GM12891 (cell line): ENCODE data around the gene PCDH9.

Experiments
- DNase-seq: peaks from one replicate; pipeline ENCODE4 v3.0.0; 2011; ENCODE audit warnings: low spot score; ENCODE audit not compliant: insufficient read length
- FAIRE-seq: peaks from 2 replicates; lab custom pipeline; 2011; peaks lifted over from hg19 to GRCh38; lab: Jason Lieb, UNC
- PAX5 ChIP-seq: IDR thresholded peaks from 2 replicates; pipeline ENCODE4 v1.6.1; 2011; ENCODE audit warnings: low read length, moderate library complexity, mild to moderate bottlenecking; ENCODE audit not compliant: insufficient read depth, severe bottlenecking
- POLR2A ChIP-seq: IDR thresholded peaks from 2 replicates; pipeline ENCODE4 v1.6.1; 2011; ENCODE audit warnings: low read depth, low read length, control low read depth
- POLR2AphosphoS5 ChIP-seq: IDR thresholded peaks from 2 replicates; pipeline ENCODE4 v1.6.1; 2011; ENCODE audit warnings: low read depth, low read length, control low read depth
- POU2F2 ChIP-seq: IDR thresholded peaks from 2 replicates; pipeline ENCODE4 v1.6.1; 2011; ENCODE audit warnings: low read depth, mild to moderate bottlenecking, control low read depth, low read length, moderate library complexity
- SPI1 ChIP-seq: IDR thresholded peaks from 2 replicates; pipeline ENCODE4 v1.6.1; 2011; ENCODE audit warnings: low read depth, low read length, control low read depth
- TAF1 ChIP-seq: IDR thresholded peaks from 2 replicates; pipeline ENCODE4 v1.6.1; 2011; ENCODE audit warnings: low read depth, low read length, control low read depth

PCDH9 gene

GRCh38 chr13:66578305-66578704 is 651.8 kb downstream of the PCDH9 start:
- DNase-seq: no peak
- TF ChIP-seq POLR2A: no peak
- no peak for TF ChIP-seq TAF1
- no peak for TF ChIP-seq SPI1
- TF ChIP-seq PAX5: no peak
- TF ChIP-seq POLR2AphosphoS5: no peak
- TF ChIP-seq POU2F2: no peak
- FAIRE-seq: no peak

GRCh38 chr13:66577358-66577757 is 652.8 kb downstream of the PCDH9 start:
- no peak for DNase-seq
- FAIRE-seq: no peak
- TF ChIP-seq SPI1 (no peak), TAF1 (no peak), PAX5 (no peak), POU2F2 (no peak), POLR2AphosphoS5 (no peak), POLR2A (no peak)

GRCh38 chr13:66576381-66576780 is 653.8 kb downstream of the PCDH9 start:
- DNase-seq: no peak
- FAIRE-seq: no peak
- TF ChIP-seq POLR2AphosphoS5 (no peak), POLR2A (no peak)

- FAIRE-seq: no peak
- no peak for DNase-seq
- TF ChIP-seq TAF1 (no peak), POLR2A (no peak), SPI1 (no peak), POU2F2 (no peak), PAX5 (no peak), POLR2AphosphoS5 (no peak)
These were observed 655.5 kb downstream of the PCDH9 start for GRCh38 chr13:66574606-66575005.

GRCh38 chr13:66567899-66568612 is 662.1 kb downstream of the PCDH9 start:
- FAIRE-seq: no peak
- TF ChIP-seq POLR2AphosphoS5 (no peak), TAF1 (no peak), POU2F2 (no peak), POLR2A (no peak), PAX5 (no peak), SPI1 (no peak)
- no peak for DNase-seq

GRCh38 chr13:66565279-66565678 is 664.9 kb downstream of the PCDH9 start:
- FAIRE-seq: no peak
- DNase-seq: no peak
- no peak for TF ChIP-seq SPI1

- DNase-seq (no peak), FAIRE-seq (no peak)
- TF ChIP-seq SPI1 (no peak), PAX5 (no peak), POLR2A (no peak)
These were observed 667.1 kb downstream of the PCDH9 start for GRCh38 chr13:66563076-66563475.

- TF ChIP-seq POU2F2 (no peak), PAX5 (no peak)
- no peak for DNase-seq
- no peak for FAIRE-seq
These were observed 668.1 kb downstream of the PCDH9 start for GRCh38 chr13:66562054-66562453.

- FAIRE-seq (no peak), DNase-seq (no peak)
- TF ChIP-seq PAX5 (no peak), POU2F2 (no peak), POLR2AphosphoS5 (no peak), SPI1 (no peak), POLR2A (no peak), TAF1 (no peak)
These were observed 669.1 kb downstream of the PCDH9 start for GRCh38 chr13:66560991-66561390.

GRCh38 chr13:66560189-66560588 is 669.9 kb downstream of the PCDH9 start:
- no peak for TF ChIP-seq SPI1
- no peak for TF ChIP-seq PAX5
- TF ChIP-seq POLR2A: no peak
- no peak for TF ChIP-seq POU2F2
- no peak for TF ChIP-seq POLR2AphosphoS5
- TF ChIP-seq TAF1: no peak
- no peak for FAIRE-seq
- DNase-seq: no peak

GRCh38 chr13:66559093-66559492 is 671.0 kb downstream of the PCDH9 start:
- TF ChIP-seq TAF1: no peak
- no peak for TF ChIP-seq POLR2AphosphoS5
- no peak for TF ChIP-seq POLR2A
- TF ChIP-seq POU2F2: no peak
- no peak for TF ChIP-seq PAX5
- TF ChIP-seq SPI1: no peak
- FAIRE-seq: no peak
- no peak for DNase-seq
